ENCODE measurements around the gene ATOSB.

DNA sequence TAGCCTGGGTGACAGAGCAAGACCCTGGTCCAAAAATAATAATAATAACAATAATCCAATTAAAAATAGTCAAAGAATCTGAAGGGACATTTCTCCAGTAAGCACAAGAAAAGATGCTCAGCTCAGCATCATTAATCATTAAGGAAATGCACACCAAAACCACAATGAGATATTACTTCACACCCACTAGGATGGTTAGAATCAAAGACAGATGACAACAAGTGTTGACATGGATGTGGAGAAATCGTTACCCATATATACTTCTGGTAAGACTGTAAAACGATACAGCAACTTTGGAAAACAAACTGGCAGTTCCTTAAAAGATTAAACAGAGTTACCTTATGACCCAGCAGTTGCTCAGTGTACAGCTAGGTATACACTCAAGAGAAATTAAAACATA is 30.6 kb downstream of the ATOSB start:
- no peak for TF ChIP-seq POLR2A (IDR thresholded peaks at IDR 0.05; ENCODE audit: low read depth, low read length)
- no peak for TF ChIP-seq POLR2AphosphoS5 (IDR thresholded peaks at IDR 0.05; ENCODE audit: low read depth, low read length)
